ENCODE data around the gene TAF4B.

- TF ChIP-seq POLR2AphosphoS5 (IDR thresholded peaks at IDR 0.05) (no peak), POLR2A (IDR thresholded peaks at IDR 0.05) (no peak)
Observed at GRCh38 chr18:26192233-26192632, 34.0 kb upstream of the TAF4B start.

Data from transverse colon (tissue), 3 donors.